Suppressor macrophage treated with lipopolysaccharide for 1 hour (primary cell): ENCODE measurements around the gene CPHXL2.

Experiments used
- DNase-seq, 3 donors: peaks; one replicate each; pipeline ENCODE4 v3.0.0-alpha.2; 2020 to 2022

CPHXL2 gene

DNA sequence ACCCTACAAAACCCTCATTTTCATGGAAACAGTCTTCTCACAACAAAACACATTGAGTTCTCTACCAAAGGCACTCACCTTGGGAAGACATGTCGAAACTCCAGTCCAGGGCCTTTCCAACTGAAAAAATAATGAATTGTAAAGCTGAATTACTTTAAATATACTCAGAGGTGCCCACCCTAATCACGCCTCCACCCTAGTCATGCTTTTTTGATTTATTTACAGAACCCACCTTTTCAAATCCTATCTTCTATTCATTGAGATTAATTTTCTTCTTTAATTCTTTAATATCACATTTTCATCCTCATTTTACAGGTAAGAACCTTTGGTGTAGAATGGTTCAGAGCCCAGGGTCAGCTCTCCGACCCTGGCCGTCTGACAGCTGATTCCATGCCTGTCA, at the start of gene CPHXL2:
CPHXL2 (minus strand) TSS at position 101 of the 400 bp plus-strand sequence; CDS start at position 91, 10 bp downstream.
- DNase-seq = no peak

- no peak for DNase-seq
Observed at GRCh38 chr16:75726390-75726789, 49.6 kb upstream of the CPHXL2 start, which contains the start of gene CPHXL. Gene CPHXL (minus strand): TSS chr16:75726490. CDS start chr16:75726442, 48 bp downstream.

GRCh38 chr16:75718452-75718851, 41.6 kb upstream of the CPHXL2 start:
- no peak for DNase-seq

DNA sequence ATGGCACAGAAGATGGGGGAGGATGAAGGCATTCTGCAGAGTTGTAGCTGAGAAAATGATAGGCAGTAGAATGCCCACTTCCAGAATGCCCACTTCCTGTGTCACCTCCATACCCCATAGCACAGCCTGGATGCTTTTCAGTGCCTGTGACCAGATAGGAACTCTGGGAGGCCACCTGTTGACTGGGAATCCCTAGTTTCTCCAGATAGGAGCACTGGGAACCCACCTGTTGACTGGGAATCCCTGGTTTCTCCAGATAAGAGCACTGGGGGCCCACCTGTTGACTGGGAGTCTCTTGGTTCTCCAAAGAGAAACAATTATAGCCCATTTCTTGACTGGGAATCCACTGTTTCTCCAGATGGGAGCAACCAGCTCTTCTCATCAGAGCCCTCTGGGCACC, 37.9 kb upstream of the CPHXL2 start:
- no peak for DNase-seq

DNA sequence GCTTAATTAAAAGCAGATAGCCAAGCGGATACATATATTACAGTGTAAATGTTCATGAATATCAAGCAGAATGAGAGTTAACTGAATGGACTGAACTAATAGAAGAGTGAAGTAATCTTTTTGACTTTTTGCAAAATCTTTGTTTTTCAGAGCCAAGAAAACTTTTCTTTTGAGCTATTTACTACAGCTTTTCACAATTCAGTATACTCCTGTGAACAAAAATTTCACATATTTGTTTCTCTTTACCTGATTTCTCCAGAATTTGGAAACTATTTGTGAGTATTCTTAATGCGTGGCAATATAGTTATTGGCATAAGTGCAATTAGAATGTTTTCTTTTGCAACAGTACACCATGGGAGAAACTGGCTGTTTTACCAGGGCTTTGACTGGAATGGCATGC, 33.5 kb upstream of the CPHXL2 start:
- DNase-seq = no peak

GRCh38 chr16:75703306-75703705, 26.5 kb upstream of the CPHXL2 start:
- no peak for DNase-seq

DNA sequence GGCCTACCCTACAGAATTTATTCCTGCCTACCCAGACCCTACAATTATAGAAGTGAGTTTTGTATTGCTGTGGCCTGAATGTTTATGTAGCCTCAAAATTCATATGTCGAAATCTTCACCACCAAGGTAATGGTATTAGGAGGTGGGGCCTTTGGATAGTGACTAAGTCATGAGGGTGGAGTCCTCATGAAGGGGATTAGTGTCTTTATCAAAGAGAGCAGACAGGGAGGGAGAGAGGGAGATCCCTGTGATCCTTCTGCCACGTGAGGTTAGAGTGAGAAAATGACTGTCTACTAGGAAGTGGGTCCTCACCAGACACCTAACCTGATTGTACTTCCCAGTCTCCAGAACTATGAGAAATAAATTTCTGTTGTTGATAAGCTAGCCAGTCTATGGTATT, 25.4 kb upstream of the CPHXL2 start:
- DNase-seq = no peak

GRCh38 chr16:75701361-75701760, 24.6 kb upstream of the CPHXL2 start, which contains the start of gene DUXB:
Gene DUXB (minus strand): TSS chr16:75701461. CDS start chr16:75701418, 43 bp downstream.
- DNase-seq = no peak

DNA sequence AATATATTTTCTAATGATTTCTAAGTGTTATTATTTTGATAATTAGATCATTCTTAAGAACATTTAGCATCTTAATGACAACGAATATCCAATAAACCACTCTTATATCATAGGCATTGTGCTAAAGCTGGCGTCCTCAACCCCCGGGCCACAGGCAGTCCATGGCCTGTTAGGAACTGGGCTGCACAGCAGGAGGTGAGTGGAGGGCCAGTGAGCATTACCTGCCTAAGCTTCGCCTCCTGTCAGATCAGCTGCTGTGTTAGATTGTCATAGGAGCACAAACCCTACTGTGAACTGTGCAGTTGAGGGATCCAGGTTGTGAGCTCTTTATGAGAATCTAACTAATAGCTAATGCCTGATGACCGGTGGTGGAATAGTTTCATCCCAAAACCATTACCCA, 20.8 kb upstream of the CPHXL2 start:
- DNase-seq = no peak

DNA sequence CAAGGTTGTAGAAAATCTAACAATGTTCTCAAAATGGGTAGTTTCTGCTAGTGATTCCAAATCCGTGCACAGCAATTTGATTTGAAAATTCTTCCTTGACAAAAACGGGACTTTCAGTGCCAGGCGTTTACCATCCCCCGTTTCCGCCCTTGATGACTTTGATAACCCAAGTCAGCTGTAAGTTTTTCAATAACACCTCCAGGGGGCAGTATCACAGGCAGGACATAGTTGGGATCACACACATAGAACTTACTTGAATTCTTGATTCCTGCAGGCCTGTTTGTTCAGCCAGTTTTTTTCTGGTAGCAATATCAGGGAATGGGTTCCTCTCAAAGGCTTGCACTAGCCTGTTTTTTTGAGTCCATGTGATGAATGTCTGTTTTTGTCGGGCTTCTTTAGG, 18.9 kb upstream of the CPHXL2 start:
- no peak for DNase-seq

DNA sequence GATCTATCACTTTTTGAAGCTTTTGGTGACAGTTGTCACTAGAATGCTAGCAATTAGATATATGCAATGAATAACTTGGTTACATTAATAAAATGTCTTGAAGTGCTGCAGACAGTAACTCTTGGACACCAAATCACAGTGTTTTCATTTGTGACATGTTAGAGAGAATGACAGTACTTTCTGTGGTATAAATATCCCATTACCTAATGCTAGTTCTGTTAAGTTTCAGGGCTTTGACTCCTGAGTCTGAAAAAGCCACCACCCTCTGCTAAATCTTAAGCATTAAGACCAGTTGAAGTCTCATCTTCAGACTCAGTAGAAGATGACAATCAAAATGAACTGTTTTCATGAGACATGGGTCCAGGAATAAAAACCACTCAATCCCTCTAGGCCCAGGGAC, 10.6 kb upstream of the CPHXL2 start:
- no peak for DNase-seq

GRCh38 chr16:75682308-75682707, 5.5 kb upstream of the CPHXL2 start:
- no peak for DNase-seq

GRCh38 chr16:75679366-75679765, 2.6 kb upstream of the CPHXL2 start:
- no peak for DNase-seq

DNA sequence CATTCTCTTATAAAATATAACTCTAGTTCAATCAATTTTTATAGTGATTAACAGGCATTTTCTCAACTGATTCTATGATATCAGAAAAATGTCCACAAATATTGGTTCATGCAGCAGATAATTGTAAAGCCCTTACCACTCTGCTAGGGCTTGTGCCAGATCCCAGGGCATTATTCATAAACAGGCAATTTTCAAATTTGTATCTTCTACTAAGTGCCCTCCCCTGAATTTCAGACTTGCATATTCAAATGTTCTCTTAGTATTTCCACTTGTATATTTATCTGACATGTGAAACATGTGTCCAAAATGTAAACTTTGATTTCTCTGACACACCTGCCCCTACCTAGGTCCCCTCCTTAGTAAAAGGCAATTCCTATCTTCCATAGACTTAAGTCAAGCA, 9.3 kb downstream of the CPHXL2 start:
- DNase-seq = no peak

DNA sequence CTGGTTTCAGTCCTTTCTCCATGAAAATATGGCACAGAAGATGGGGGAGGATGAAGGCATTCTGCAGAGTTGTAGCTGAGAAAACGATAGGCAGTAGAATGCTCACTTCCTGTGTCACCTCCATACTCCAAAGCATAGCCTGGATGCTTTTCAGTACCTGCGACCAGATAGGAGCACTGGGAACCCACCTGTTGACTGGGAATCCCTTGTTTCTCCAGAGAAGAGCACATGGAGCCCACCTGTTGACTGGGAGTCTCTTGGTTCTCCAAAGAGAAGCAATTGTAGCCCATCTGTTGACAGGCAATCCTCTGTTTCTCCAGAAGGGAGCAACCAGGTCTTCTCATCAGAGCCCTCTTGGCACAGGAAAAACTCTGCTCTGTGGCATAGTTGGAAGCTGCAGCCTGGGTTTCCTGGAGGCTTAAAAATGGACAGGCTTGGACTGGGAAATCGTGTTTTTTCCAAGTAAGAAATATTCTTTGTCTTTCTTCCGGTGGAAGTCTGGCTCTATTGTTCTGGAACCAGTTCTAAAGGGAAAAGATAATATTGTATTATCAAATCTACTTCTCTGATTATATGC, 16.0 kb downstream of the CPHXL2 start:
- DNase-seq = no peak

- no peak for DNase-seq
Observed at GRCh38 chr16:75660321-75660720, 16.5 kb downstream of the CPHXL2 start.

GRCh38 chr16:75658175-75658574, 18.6 kb downstream of the CPHXL2 start:
- DNase-seq = no peak

DNA sequence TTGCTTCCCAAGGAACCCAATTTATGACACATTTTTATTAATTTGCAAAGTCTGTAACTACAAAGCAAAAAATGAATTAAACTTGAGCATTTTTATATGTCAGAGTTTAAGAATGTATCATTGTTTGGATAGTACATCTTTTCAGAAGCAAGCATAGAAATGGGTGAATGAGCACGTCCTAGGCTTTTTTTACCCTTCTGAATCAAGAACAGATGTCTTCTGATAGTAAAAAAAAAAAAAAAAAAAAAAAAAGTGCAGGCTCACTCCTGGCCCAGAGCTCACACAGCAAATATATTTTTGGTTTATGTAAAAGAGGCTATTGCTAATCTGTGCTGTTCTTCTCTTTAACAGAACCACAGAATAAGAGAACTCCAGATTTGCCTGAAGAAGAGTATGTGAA, 22.9 kb downstream of the CPHXL2 start:
- no peak for DNase-seq

- peak; percentile 84 to 91 (median 89) for DNase-seq
Observed at GRCh38 chr16:75648265-75649076, 28.3 kb downstream of the CPHXL2 start.

GRCh38 chr16:75647492-75648264, 29.1 kb downstream of the CPHXL2 start, which contains the start of the genes KARS1 and TERF2IP:
Gene KARS1 (minus strand): TSS chr16:75647665. CDS start chr16:75647639, 26 bp downstream.
Gene TERF2IP (plus strand): TSS chr16:75647773. CDS start chr16:75647883, 110 bp downstream.
- peak; percentile 94 to 96 (median 95) for DNase-seq

GRCh38 chr16:75647112-75647491, 29.7 kb downstream of the CPHXL2 start:
- DNase-seq = peak in 2 of 3 donors; percentile 45 to 69

GRCh38 chr16:75644240-75645012, 32.4 kb downstream of the CPHXL2 start:
- DNase-seq = no peak

GRCh38 chr16:75640598-75640997, 36.2 kb downstream of the CPHXL2 start:
- no peak for DNase-seq
